GM06990 (cell line): Measurements from ENCODE around the gene DSTN.
A peak's percentile ranks its signal among the peaks of the same experiment; 100 is the strongest.

Experiments
- DNase-seq: peaks from one replicate; pipeline ENCODE4 v3.0.0-alpha.2; 2011; ENCODE audit not compliant: insufficient read length; ENCODE audit errors: extremely low read depth
- H3K27me3 ChIP-seq: replicated peaks from 2 replicates; pipeline ENCODE4 v1.6.0; 2011; ENCODE audit warnings: low read length; ENCODE audit not compliant: control insufficient read depth, insufficient read depth
- H3K36me3 ChIP-seq: 2 replicates; pipeline ENCODE4 v1.5.1; 2011; ENCODE audit warnings: low read length; ENCODE audit not compliant: control insufficient read depth, insufficient read depth
- H3K4me3 ChIP-seq: replicated peaks from 2 replicates; pipeline ENCODE4 v1.5.1; 2011; ENCODE audit warnings: low read depth, mild to moderate bottlenecking, control low read depth, low read length
- CTCF ChIP-seq: IDR thresholded peaks from 2 replicates; pipeline ENCODE4 v1.5.1; 2011; ENCODE audit warnings: low read length, control low read depth, mild to moderate bottlenecking, inconsistent platforms; ENCODE audit not compliant: insufficient read depth, poor library complexity, severe bottlenecking

DSTN gene

GRCh38 chr20:17646961-17647301, 77.1 kb downstream of the DSTN start:
- no peak for TF ChIP-seq CTCF
- H3K36me3 ChIP-seq = peaks cover 9% of the 10 kb centered on the region
- DNase-seq = no peak
- H3K4me3 ChIP-seq = no peak overlapping the region
- no peaks in the 10 kb centered on the region for H3K27me3 ChIP-seq

- Histone ChIP-seq H3K36me3 (peaks cover 9% of the 10 kb centered on the region), H3K27me3 (no peaks in the 10 kb centered on the region)
Measured at GRCh38 chr20:17647391-17648314, 77.8 kb downstream of the DSTN start.

GRCh38 chr20:17648315-17648646, 78.4 kb downstream of the DSTN start:
- Histone ChIP-seq H3K4me3 (no peak overlapping the region), H3K36me3 (peaks cover 5% of the 10 kb centered on the region), H3K27me3 (no peaks in the 10 kb centered on the region)
- no peak for TF ChIP-seq CTCF
- DNase-seq = no peak

More at GRCh38 chr20:17647391-17648314, 77.8 kb downstream of the DSTN start:
- no peak overlapping the region for H3K4me3 ChIP-seq
- TF ChIP-seq CTCF = no peak
- no peak for DNase-seq

GRCh38 chr20:17648791-17649730, 79.2 kb downstream of the DSTN start:
- DNase-seq = no peak
- Histone ChIP-seq H3K4me3 (no peak overlapping the region), H3K36me3 (peaks cover 5% of the 10 kb centered on the region), H3K27me3 (no peaks in the 10 kb centered on the region)
- peak; percentile 46 for TF ChIP-seq CTCF

GRCh38 chr20:17650301-17651128, 80.6 kb downstream of the DSTN start:
- H3K27me3 ChIP-seq = no peaks in the 10 kb centered on the region
- no peak for DNase-seq
- H3K36me3 ChIP-seq = peaks cover 8% of the 10 kb centered on the region
- no peak for TF ChIP-seq CTCF
- H3K4me3 ChIP-seq = no peak overlapping the region
